Endothelial cell (in vitro differentiated cells): ENCODE data around the gene RASAL3. TPM values are rescaled to one million over a fixed set of nuclear protein-coding genes. Genes with fewer than 3 reads are reported as not detected.

Experiments used
- DNase-seq: peaks from one replicate; pipeline ENCODE4 v3.0.0; 2021; ENCODE audit warnings: low spot score
- H3K27ac Mint-ChIP-seq: one replicate; pipeline ENCODE4 v1.8.0; 2021; ENCODE audit warnings: mixed read lengths, inconsistent platforms; ENCODE audit not compliant: unreplicated experiment
- H3K27me3 Mint-ChIP-seq: one replicate; pipeline ENCODE4 v1.8.0; 2021; ENCODE audit warnings: mild to moderate bottlenecking, moderate library complexity, mixed read lengths, inconsistent platforms; ENCODE audit not compliant: unreplicated experiment
- H3K36me3 Mint-ChIP-seq: one replicate; pipeline ENCODE4 v1.8.0; 2021; ENCODE audit warnings: mild to moderate bottlenecking, low read depth, mixed read lengths, inconsistent platforms; ENCODE audit not compliant: unreplicated experiment
- H3K4me1 Mint-ChIP-seq: one replicate; pipeline ENCODE4 v1.8.0; 2021; ENCODE audit warnings: mild to moderate bottlenecking, mixed read lengths, inconsistent platforms; ENCODE audit not compliant: unreplicated experiment
- H3K4me3 Mint-ChIP-seq: one replicate; pipeline ENCODE4 v1.8.0; 2021; ENCODE audit warnings: mild to moderate bottlenecking, mixed read lengths, inconsistent platforms; ENCODE audit not compliant: unreplicated experiment
- H3K9me3 Mint-ChIP-seq: one replicate; pipeline ENCODE4 v1.8.0; 2021; ENCODE audit warnings: mixed read lengths, inconsistent platforms; ENCODE audit not compliant: unreplicated experiment
- CTCF ChIP-seq: fragments of 200-600 bp; sonication (generic); IDR thresholded peaks from one replicate; pipeline ENCODE4 v1.5.0; 2021; ENCODE audit warnings: antibody characterized with exemption; ENCODE audit not compliant: unreplicated experiment
- total RNA-seq: library from RNA; stranded (reverse); fragmentation: NEBNext Ultra II Directional; extraction: Animal tissue kit (Norgen Biotek cat#: 25700); gene quantifications from one replicate; pipeline ENCODE4 v1.2.1, GENCODE V29; 2021; ENCODE audit not compliant: unreplicated experiment

RASAL3 gene
- total RNA-seq, 1 donor from 2014 or later: 1.5 TPM

GRCh38 chr19:15456871-15457700, 7.3 kb downstream of the RASAL3 start:
- Mint-ChIP-seq H3K27me3 (peaks cover 41% of the 10 kb centered on the region), H3K27ac (no peak overlapping the region), H3K36me3 (peaks cover 9% of the 10 kb centered on the region), H3K4me3 (no peak overlapping the region), H3K4me1 (peaks cover 2% of the 10 kb centered on the region), H3K9me3 (no peaks in the 10 kb centered on the region)
- no peak for TF ChIP-seq CTCF
- DNase-seq: no peak

DNA sequence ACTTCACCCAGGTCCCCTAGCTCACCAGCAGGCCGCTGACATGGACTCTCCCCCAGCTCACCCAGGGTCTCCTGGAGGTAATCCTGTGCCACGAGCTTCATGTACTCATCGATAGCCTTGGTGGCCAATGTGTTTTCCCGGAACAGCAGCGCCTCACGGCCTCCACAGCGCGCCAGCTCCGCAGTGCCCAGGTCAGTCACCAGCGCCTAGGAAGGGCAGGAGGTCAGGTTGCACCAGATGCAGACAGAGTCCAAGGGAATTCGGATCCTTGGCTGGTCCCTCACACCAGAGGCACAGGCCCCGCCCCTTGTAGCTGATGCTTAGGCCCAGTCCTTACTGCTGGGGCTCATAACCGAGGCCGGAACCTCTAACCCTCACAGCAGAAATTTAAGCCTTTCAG, 7.9 kb downstream of the RASAL3 start:
- H3K36me3 Mint-ChIP-seq: peaks cover 9% of the 10 kb centered on the region
- no peak overlapping the region for H3K27ac Mint-ChIP-seq
- H3K27me3 Mint-ChIP-seq: peaks cover 38% of the 10 kb centered on the region
- TF ChIP-seq CTCF: no peak
- H3K4me1 Mint-ChIP-seq: peaks cover 2% of the 10 kb centered on the region
- no peaks in the 10 kb centered on the region for H3K9me3 Mint-ChIP-seq
- DNase-seq: no peak
- no peak overlapping the region for H3K4me3 Mint-ChIP-seq

DNA sequence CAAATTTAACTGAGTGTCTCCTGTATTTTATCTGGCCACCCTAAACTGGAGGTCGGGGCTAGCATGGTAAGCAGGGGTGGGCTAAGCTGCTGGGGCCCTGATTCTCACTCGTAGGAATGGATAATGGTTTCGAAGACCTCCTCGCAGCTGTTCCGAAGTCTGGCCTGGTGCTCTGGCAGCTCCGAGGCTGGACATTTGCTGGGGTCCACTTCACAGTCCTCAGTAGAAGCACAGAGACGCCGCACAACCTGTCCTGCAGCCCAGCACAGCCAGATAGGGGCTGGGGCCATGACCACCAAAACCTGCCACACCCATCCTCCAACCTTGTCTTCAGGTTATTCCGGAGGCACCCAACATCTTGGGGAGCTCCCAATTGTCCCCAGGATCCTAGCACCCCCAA, 8.3 kb downstream of the RASAL3 start:
- H3K4me3 Mint-ChIP-seq: no peak overlapping the region
- H3K4me1 Mint-ChIP-seq: peaks cover 2% of the 10 kb centered on the region
- no peaks in the 10 kb centered on the region for H3K9me3 Mint-ChIP-seq
- DNase-seq: no peak
- peaks cover 9% of the 10 kb centered on the region for H3K36me3 Mint-ChIP-seq
- H3K27me3 Mint-ChIP-seq: peaks cover 38% of the 10 kb centered on the region
- no peak overlapping the region for H3K27ac Mint-ChIP-seq
- TF ChIP-seq CTCF: no peak

DNA sequence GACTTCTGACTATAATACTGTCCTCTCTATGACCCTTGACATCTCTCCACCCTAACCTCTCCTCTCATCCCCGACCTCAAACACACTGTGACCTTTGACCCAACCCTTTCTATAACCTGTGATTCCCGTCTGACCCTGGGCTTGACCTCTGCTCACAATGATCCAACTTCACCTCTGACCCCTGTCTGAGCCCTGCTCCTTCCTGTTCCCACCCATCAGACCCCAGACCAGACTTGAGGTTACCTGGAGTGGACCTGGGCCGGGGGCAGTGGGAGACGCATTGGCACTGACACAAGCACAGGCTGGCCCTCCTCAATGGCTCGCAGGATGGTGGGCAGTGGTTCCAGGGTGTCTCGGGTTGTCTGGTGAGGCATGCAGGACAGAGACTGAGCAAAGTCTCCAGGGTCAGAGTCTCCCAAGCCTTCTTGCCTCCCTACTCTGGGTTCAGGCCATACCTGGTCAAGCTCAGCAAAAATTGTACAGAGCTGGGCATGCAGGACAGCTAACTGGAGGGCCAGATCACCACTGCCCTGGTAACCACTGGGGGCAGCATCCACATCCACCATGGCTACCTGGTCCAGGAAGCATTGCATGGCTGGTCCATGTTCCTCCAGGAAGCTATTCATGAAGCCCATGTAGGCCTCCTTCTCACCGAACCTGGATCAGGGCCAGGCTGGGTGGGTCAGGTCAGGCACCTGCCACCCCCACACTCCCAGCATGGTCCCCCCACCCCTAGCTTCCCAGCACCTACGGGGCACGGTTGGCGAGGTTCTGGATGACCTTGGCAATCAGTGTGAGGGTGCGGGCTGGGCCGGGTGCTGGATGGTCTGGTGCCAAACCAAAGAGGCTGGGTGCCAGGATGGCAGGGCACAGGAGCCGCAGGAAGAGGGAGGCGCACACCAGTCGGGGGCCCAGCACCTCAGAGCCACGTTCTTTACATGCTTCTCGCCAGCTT, 10.2 kb downstream of the RASAL3 start:
- Mint-ChIP-seq H3K4me3 (no peak overlapping the region), H3K4me1 (peaks cover 7% of the 10 kb centered on the region), H3K27me3 (peaks cover 36% of the 10 kb centered on the region), H3K27ac (no peak overlapping the region), H3K36me3 (peaks cover 17% of the 10 kb centered on the region), H3K9me3 (no peaks in the 10 kb centered on the region)
- no peak for TF ChIP-seq CTCF
- no peak for DNase-seq
